GM12865 (cell line): Measurements from ENCODE around the gene RASA2.

Experiments used
- DNase-seq: peaks from one replicate; pipeline ENCODE4 v3.0.0; 2010; ENCODE audit warnings: low read depth
- H3K4me3 ChIP-seq: 2 replicates; pipeline ENCODE4 v1.5.1; 2011; ENCODE audit warnings: mild to moderate bottlenecking, low read depth, low read length, control low read depth
- CTCF ChIP-seq: IDR thresholded peaks from 2 replicates; pipeline ENCODE4 v1.5.1; 2011; ENCODE audit warnings: low read length, control low read depth, low read depth, inconsistent platforms; ENCODE audit not compliant: insufficient read depth; ENCODE audit errors: missing control alignments

The RASA2 gene

GRCh38 chr3:141546586-141546985 lies 59.8 kb downstream of the RASA2 start:
- no peak for DNase-seq
- no peak overlapping the region for H3K4me3 ChIP-seq
- TF ChIP-seq CTCF = no peak

- no peak overlapping the region for H3K4me3 ChIP-seq
- TF ChIP-seq CTCF = no peak
- DNase-seq = no peak
These were observed 61.0 kb downstream of the RASA2 start for GRCh38 chr3:141547791-141548190.

- DNase-seq = no peak
- no peak for TF ChIP-seq CTCF
- H3K4me3 ChIP-seq = no peak overlapping the region
These were observed 64.3 kb downstream of the RASA2 start for GRCh38 chr3:141550926-141551665.

- no peak for DNase-seq
- no peak overlapping the region for H3K4me3 ChIP-seq
- TF ChIP-seq CTCF = no peak
These were observed 65.7 kb downstream of the RASA2 start for GRCh38 chr3:141552440-141552991.

GRCh38 chr3:141553055-141553454 lies 66.2 kb downstream of the RASA2 start:
- DNase-seq = peak; percentile 23
- H3K4me3 ChIP-seq = no peak overlapping the region
- no peak for TF ChIP-seq CTCF

GRCh38 chr3:141556034-141556433 lies 69.2 kb downstream of the RASA2 start:
- no peak for DNase-seq
- H3K4me3 ChIP-seq = no peak overlapping the region
- TF ChIP-seq CTCF = no peak
